ENCODE results near the gene PLEKHJ1. TPM values are rescaled to one million over a fixed set of nuclear protein-coding genes. Genes with fewer than 3 reads are reported as not detected.

Gene PLEKHJ1
- total RNA-seq, 1 donor from 2014 or later: 78.3 TPM

GRCh38 chr19:2253106-2254063 is 17.3 kb upstream of the PLEKHJ1 start:
- Histone ChIP-seq H3K79me2 (ENCODE audit: insufficient read depth, low read length) (no peaks in the 10 kb centered on the region), H3K36me3 (ENCODE audit: insufficient read depth, low read length) (no peaks in the 10 kb centered on the region), H3K27me3 (ENCODE audit: insufficient read depth, low read length) (peaks cover 22% of the 10 kb centered on the region), H3K4me3 (ENCODE audit: insufficient read depth, low read depth, low read length) (no peak overlapping the region), H4K20me1 (ENCODE audit: insufficient read depth, low read length) (peaks cover 39% of the 10 kb centered on the region), H3K9me3 (ENCODE audit: insufficient read depth, low read depth, low read length) (no peaks in the 10 kb centered on the region), H3K4me1 (ENCODE audit: insufficient read depth, low read length) (peaks cover 2% of the 10 kb centered on the region), H3K27ac (ENCODE audit: low read depth, low read length) (no peak overlapping the region), H3K4me2 (ENCODE audit: low read length) (peak overlapping the region; percentile 11), H2AFZ (ENCODE audit: low read depth, low read length) (no peak overlapping the region), H3K9ac (ENCODE audit: low read length) (no peak overlapping the region)
- H3K4me1 Mint-ChIP-seq (ENCODE audit: low read depth, unreplicated experiment): no peaks in the 10 kb centered on the region
- H3K9me3 Mint-ChIP-seq (ENCODE audit: unreplicated experiment): no peaks in the 10 kb centered on the region
- no peak for FAIRE-seq
- TF ChIP-seq CTCF (IDR thresholded peaks at IDR 0.05; ENCODE audit: insufficient read depth, low read depth, low read length) (no peak), EZH2 (IDR thresholded peaks at IDR 0.05; ENCODE audit: insufficient read depth, low read length) (peak; percentile 69)
- peaks cover 1% of the 10 kb centered on the region for H3K36me3 Mint-ChIP-seq (ENCODE audit: low read depth, unreplicated experiment)
- H3K27me3 Mint-ChIP-seq (ENCODE audit: low read depth, unreplicated experiment): peaks cover 6% of the 10 kb centered on the region
- peak overlapping the region; percentile 66 for H3K27ac Mint-ChIP-seq (ENCODE audit: unreplicated experiment)
- no peak for DNase-seq (ENCODE audit: low read depth)
- H3K4me3 Mint-ChIP-seq (ENCODE audit: unreplicated experiment): peak overlapping the region; percentile 68

DNA sequence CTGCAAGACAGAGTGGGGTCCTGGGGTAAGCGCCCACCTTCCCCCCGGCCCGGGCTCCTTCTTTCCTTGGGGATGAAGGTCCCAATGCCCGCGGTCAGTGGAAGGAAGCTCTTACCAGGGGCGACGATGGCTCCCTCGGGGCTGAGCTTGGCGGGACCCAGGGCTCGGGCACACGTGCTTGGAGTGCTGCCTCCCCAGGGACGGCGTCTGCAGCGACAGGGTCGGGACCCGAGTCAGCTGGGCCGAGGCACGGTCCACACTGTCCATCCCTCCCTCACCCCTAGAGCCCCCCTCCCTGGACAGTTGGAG is 16.6 kb upstream of the PLEKHJ1 start:
- Mint-ChIP-seq H3K9me3 (ENCODE audit: unreplicated experiment) (no peaks in the 10 kb centered on the region), H3K4me3 (ENCODE audit: unreplicated experiment) (no peak overlapping the region), H3K36me3 (ENCODE audit: low read depth, unreplicated experiment) (peaks cover 1% of the 10 kb centered on the region), H3K4me1 (ENCODE audit: low read depth, unreplicated experiment) (no peaks in the 10 kb centered on the region), H3K27ac (ENCODE audit: unreplicated experiment) (no peak overlapping the region), H3K27me3 (ENCODE audit: low read depth, unreplicated experiment) (peaks cover 6% of the 10 kb centered on the region)
- no peak overlapping the region for H2AFZ ChIP-seq (ENCODE audit: low read depth, low read length)
- no peak overlapping the region for H3K9ac ChIP-seq (ENCODE audit: low read length)
- peaks cover 41% of the 10 kb centered on the region for H4K20me1 ChIP-seq (ENCODE audit: insufficient read depth, low read length)
- no peaks in the 10 kb centered on the region for H3K36me3 ChIP-seq (ENCODE audit: insufficient read depth, low read length)
- peak overlapping the region; percentile 11 for H3K4me2 ChIP-seq (ENCODE audit: low read length)
- peaks cover 22% of the 10 kb centered on the region for H3K27me3 ChIP-seq (ENCODE audit: insufficient read depth, low read length)
- no peak for FAIRE-seq
- H3K79me2 ChIP-seq (ENCODE audit: insufficient read depth, low read length): no peaks in the 10 kb centered on the region
- H3K4me1 ChIP-seq (ENCODE audit: insufficient read depth, low read length): peaks cover 2% of the 10 kb centered on the region
- H3K27ac ChIP-seq (ENCODE audit: low read depth, low read length): no peak overlapping the region
- TF ChIP-seq EZH2 (IDR thresholded peaks at IDR 0.05; ENCODE audit: insufficient read depth, low read length): peak; percentile 48
- TF ChIP-seq CTCF (IDR thresholded peaks at IDR 0.05; ENCODE audit: insufficient read depth, low read depth, low read length): no peak
- no peak for DNase-seq (ENCODE audit: low read depth)
- no peak overlapping the region for H3K4me3 ChIP-seq (ENCODE audit: insufficient read depth, low read depth, low read length)
- H3K9me3 ChIP-seq (ENCODE audit: insufficient read depth, low read depth, low read length): no peaks in the 10 kb centered on the region

Measured in astrocyte (in vitro differentiated cells and primary cell).